ENCODE results near the gene TNNT2.

DNA sequence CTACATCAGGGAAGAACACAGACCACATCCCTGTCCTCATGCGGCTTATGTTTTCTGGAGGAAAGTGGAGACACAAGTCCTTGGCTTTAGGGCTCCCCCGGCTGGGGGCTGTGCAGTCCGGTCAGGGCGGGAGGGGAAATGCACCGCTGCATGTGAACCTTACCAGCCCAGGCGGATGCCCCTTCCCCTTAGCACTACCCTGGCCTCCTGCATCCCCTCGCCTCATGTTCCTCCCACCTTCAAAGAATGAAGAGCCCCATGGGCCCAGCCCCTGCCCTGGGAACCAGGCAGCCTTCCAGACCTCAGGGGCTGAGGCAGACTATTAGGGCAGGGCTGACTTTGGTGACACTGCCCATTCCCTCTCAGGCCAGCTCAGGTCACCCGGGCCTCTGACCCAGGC lies 45.5 kb downstream of the TNNT2 start:
- no peak for TF ChIP-seq FOXK2 (IDR thresholded peaks at IDR 0.05)
- TF ChIP-seq FOXM1 (IDR thresholded peaks at IDR 0.05; ENCODE audit: borderline replicate concordance): no peak
- TF ChIP-seq ARNT (IDR thresholded peaks at IDR 0.05): no peak
- TF ChIP-seq SP1 (IDR thresholded peaks at IDR 0.05): no peak
- TF ChIP-seq BHLHE40 (IDR thresholded peaks at IDR 0.05; ENCODE audit: borderline replicate concordance): no peak
- no peak for TF ChIP-seq HDGF (IDR thresholded peaks at IDR 0.05; ENCODE audit: borderline replicate concordance)
- TF ChIP-seq L3MBTL2 (conservative IDR thresholded peaks at IDR 0.05): no peak
- TF ChIP-seq ELF4 (IDR thresholded peaks at IDR 0.05): no peak

Measured in HEK293T (cell line).